SK-N-SH treated with all-trans-retinoic acid at 6 μM for 48 hours (cell line): ENCODE results near the gene PLS3.
A peak's percentile ranks its signal among the peaks of the same experiment; 100 is the strongest.
"Not testable (repeated sequence)": the region's sequence is repeated elsewhere in the genome, so short reads cannot be mapped to it uniquely, and the experiment has no call there.

ENCODE experiments used
- ATAC-seq: fragments of 200-7000 bp; cut with Tn5 transposase; 3 replicates; pipeline ENCODE4 v1.9.1; 2020; ENCODE audit warnings: mild to moderate bottlenecking, moderate library complexity
- ARNTL ChIP-seq: fragments of 450-650 bp; formaldehyde crosslinking; IDR thresholded peaks from 2 replicates; pipeline ENCODE4 v1.5.0; 2020; ENCODE audit warnings: low read depth, mild to moderate bottlenecking, moderate library complexity, borderline replicate concordance
- BACH2 ChIP-seq: fragments of 250-450 bp; sonication (Bioruptor Pico); IDR thresholded peaks from 2 replicates; pipeline ENCODE4 v1.9.0; 2021; ENCODE audit warnings: mild to moderate bottlenecking, borderline replicate concordance
- ESRRG ChIP-seq: fragments of 250-450 bp; sonication (Bioruptor Pico); IDR thresholded peaks from 2 replicates; pipeline ENCODE4 v1.6.1; 2021; ENCODE audit warnings: mild to moderate bottlenecking
- GLIS3 ChIP-seq: fragments of 250-450 bp; sonication (Bioruptor Pico); IDR thresholded peaks from 2 replicates; pipeline ENCODE4 v1.5.0; 2020; ENCODE audit warnings: mild to moderate bottlenecking, moderate library complexity
- ISL1 ChIP-seq: fragments of 250-450 bp; sonication (Bioruptor Pico); IDR thresholded peaks from 2 replicates; pipeline ENCODE4 v2.1.2; 2022; ENCODE audit warnings: mild to moderate bottlenecking, moderate library complexity
- OSR1 ChIP-seq: fragments of 250-450 bp; sonication (Bioruptor Pico); IDR thresholded peaks from 2 replicates; pipeline ENCODE4 v1.8.0; 2022; ENCODE audit warnings: moderate library complexity, mild to moderate bottlenecking, inconsistent platforms
- PPARA ChIP-seq: fragments of 250-450 bp; sonication (Bioruptor Pico); IDR thresholded peaks from 2 replicates; pipeline ENCODE4 v1.5.0; 2020; ENCODE audit warnings: mild to moderate bottlenecking, borderline replicate concordance
- RARB ChIP-seq: fragments of 250-450 bp; sonication (Bioruptor Pico); IDR thresholded peaks from 2 replicates; pipeline ENCODE4 v1.8.0; 2021; ENCODE audit warnings: mild to moderate bottlenecking, moderate library complexity
- TCF4 ChIP-seq: fragments of 250-450 bp; sonication (Bioruptor Pico); IDR thresholded peaks from 2 replicates; pipeline ENCODE4 v1.8.0; 2021; ENCODE audit warnings: mild to moderate bottlenecking, moderate library complexity, borderline replicate concordance
- TOX ChIP-seq: fragments of 250-450 bp; sonication (Bioruptor Pico); IDR thresholded peaks from 2 replicates; pipeline ENCODE4 v1.8.0; 2021; ENCODE audit warnings: mild to moderate bottlenecking, moderate library complexity, borderline replicate concordance
- ZC3H10 ChIP-seq: fragments of 250-450 bp; sonication (Bioruptor Pico); IDR thresholded peaks from 2 replicates; pipeline ENCODE4 v1.5.1; 2021; ENCODE audit warnings: mild to moderate bottlenecking, moderate library complexity
- ZFP30 ChIP-seq: fragments of 450-650 bp; formaldehyde crosslinking; IDR thresholded peaks from 2 replicates; pipeline ENCODE4 v1.5.0; 2022; ENCODE audit warnings: mild to moderate bottlenecking, moderate library complexity
- ZNF70 ChIP-seq: fragments of 450-650 bp; formaldehyde crosslinking; IDR thresholded peaks from 2 replicates; pipeline ENCODE4 v1.5.0; 2020; ENCODE audit warnings: mild to moderate bottlenecking, moderate library complexity
- TF ChIP-seq, protein P1 (sequence below): fragments of 250-450 bp; sonication (Bioruptor Pico); IDR thresholded peaks from 2 replicates; pipeline ENCODE4 v1.8.0; 2021; ENCODE audit warnings: low read depth, mild to moderate bottlenecking, moderate library complexity, borderline replicate concordance
- TF ChIP-seq, protein P2 (sequence below): fragments of 250-450 bp; sonication (Bioruptor Pico); IDR thresholded peaks from 2 replicates; pipeline ENCODE4 v1.5.0; 2020; ENCODE audit warnings: mild to moderate bottlenecking, moderate library complexity
- TF ChIP-seq, protein P3 (sequence below): fragments of 250-450 bp; sonication (Bioruptor Pico); IDR thresholded peaks from 2 replicates; pipeline ENCODE4 v1.5.1; 2020; ENCODE audit warnings: low read depth, mild to moderate bottlenecking, moderate library complexity
- TF ChIP-seq, protein P4 (sequence below): fragments of 250-450 bp; sonication (Bioruptor Pico); IDR thresholded peaks from 2 replicates; pipeline ENCODE4 v1.8.0; 2020; ENCODE audit warnings: mild to moderate bottlenecking, moderate library complexity, borderline replicate concordance

The PLS3 gene

DNA sequence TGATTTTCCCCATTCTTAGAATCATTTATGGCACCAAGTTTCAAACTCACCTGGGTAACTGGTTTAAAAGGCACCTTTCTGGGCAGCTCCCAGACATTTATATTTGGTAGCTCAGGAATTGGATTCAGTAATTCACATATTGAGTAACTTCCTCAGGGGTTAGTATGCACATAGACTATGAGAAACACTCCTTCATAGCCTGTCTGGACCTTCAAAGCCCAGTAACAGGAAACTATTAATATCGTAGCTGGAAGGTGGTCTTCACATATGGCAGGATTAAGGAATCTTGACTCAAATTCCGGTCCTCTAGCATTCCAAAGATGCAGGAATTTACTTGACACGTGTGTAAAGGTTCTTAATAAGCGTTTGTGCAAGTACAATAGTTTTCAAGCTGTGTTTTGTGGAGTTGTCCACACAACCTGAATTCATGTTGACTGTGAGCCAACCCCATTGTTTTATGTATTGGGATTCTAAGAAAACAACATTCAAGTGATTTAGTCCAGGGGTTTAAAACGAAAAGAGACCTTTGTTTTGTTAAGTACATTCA is 78.4 kb downstream of the PLS3 start:
- no peak for ATAC-seq
- TF ChIP-seq ZNF70 (CRISPR knock-in tag): no peak
- TF ChIP-seq, protein P1, sequence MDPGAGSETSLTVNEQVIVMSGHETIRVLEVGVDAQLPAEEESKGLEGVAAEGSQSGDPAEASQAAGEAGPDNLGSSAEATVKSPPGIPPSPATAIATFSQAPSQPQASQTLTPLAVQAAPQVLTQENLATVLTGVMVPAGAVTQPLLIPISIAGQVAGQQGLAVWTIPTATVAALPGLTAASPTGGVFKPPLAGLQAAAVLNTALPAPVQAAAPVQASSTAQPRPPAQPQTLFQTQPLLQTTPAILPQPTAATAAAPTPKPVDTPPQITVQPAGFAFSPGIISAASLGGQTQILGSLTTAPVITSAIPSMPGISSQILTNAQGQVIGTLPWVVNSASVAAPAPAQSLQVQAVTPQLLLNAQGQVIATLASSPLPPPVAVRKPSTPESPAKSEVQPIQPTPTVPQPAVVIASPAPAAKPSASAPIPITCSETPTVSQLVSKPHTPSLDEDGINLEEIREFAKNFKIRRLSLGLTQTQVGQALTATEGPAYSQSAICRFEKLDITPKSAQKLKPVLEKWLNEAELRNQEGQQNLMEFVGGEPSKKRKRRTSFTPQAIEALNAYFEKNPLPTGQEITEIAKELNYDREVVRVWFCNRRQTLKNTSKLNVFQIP (CRISPR knock-in tag): no peak
- TF ChIP-seq RARB (CRISPR knock-in tag): no peak
- TF ChIP-seq BACH2 (CRISPR knock-in tag): no peak
- no peak for TF ChIP-seq GLIS3 (CRISPR knock-in tag)
- no peak for TF ChIP-seq ESRRG (CRISPR knock-in tag)
- TF ChIP-seq ZFP30 (CRISPR knock-in tag): no peak
- no peak for TF ChIP-seq OSR1 (CRISPR knock-in tag)
- TF ChIP-seq ZC3H10 (CRISPR knock-in tag): no peak
- TF ChIP-seq ARNTL (CRISPR knock-in tag): no peak
- TF ChIP-seq, protein P2, sequence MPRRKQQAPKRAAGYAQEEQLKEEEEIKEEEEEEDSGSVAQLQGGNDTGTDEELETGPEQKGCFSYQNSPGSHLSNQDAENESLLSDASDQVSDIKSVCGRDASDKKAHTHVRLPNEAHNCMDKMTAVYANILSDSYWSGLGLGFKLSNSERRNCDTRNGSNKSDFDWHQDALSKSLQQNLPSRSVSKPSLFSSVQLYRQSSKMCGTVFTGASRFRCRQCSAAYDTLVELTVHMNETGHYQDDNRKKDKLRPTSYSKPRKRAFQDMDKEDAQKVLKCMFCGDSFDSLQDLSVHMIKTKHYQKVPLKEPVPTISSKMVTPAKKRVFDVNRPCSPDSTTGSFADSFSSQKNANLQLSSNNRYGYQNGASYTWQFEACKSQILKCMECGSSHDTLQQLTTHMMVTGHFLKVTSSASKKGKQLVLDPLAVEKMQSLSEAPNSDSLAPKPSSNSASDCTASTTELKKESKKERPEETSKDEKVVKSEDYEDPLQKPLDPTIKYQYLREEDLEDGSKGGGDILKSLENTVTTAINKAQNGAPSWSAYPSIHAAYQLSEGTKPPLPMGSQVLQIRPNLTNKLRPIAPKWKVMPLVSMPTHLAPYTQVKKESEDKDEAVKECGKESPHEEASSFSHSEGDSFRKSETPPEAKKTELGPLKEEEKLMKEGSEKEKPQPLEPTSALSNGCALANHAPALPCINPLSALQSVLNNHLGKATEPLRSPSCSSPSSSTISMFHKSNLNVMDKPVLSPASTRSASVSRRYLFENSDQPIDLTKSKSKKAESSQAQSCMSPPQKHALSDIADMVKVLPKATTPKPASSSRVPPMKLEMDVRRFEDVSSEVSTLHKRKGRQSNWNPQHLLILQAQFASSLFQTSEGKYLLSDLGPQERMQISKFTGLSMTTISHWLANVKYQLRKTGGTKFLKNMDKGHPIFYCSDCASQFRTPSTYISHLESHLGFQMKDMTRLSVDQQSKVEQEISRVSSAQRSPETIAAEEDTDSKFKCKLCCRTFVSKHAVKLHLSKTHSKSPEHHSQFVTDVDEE: no peak
- no peak for TF ChIP-seq TOX (CRISPR knock-in tag)
- TF ChIP-seq, protein P3, sequence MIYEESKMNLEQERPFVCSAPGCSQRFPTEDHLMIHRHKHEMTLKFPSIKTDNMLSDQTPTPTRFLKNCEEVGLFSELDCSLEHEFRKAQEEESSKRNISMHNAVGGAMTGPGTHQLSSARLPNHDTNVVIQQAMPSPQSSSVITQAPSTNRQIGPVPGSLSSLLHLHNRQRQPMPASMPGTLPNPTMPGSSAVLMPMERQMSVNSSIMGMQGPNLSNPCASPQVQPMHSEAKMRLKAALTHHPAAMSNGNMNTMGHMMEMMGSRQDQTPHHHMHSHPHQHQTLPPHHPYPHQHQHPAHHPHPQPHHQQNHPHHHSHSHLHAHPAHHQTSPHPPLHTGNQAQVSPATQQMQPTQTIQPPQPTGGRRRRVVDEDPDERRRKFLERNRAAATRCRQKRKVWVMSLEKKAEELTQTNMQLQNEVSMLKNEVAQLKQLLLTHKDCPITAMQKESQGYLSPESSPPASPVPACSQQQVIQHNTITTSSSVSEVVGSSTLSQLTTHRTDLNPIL (CRISPR knock-in tag): no peak
- no peak for TF ChIP-seq ISL1
- TF ChIP-seq, all 23 proteins: peak for 0

DNA sequence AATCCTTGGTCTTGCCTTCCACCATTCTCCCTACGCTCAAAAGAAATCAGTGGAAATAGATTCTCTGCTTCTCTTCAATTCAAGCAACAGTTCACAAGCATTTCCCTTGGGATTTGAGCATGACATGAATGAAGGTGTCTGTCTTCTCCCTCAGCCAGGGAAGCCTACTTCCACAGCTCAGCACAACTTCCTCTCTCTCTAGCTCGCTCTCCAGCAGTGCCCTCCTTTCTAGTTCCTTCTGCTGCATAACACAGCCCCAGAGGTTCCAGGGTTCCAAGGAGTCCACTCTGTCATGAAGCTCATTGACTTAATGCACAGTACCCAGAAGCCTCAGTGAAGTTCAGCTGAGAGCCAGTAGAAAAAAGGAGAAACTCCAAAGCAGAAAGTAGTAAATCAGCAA is 81.3 kb downstream of the PLS3 start:
- TF ChIP-seq RARB (CRISPR knock-in tag): no peak
- TF ChIP-seq TCF4 (CRISPR knock-in tag): no peak
- TF ChIP-seq PPARA (CRISPR knock-in tag): no peak
- ATAC-seq: peak; percentile 27; the same call in 1 of the 3 replicates

DNA sequence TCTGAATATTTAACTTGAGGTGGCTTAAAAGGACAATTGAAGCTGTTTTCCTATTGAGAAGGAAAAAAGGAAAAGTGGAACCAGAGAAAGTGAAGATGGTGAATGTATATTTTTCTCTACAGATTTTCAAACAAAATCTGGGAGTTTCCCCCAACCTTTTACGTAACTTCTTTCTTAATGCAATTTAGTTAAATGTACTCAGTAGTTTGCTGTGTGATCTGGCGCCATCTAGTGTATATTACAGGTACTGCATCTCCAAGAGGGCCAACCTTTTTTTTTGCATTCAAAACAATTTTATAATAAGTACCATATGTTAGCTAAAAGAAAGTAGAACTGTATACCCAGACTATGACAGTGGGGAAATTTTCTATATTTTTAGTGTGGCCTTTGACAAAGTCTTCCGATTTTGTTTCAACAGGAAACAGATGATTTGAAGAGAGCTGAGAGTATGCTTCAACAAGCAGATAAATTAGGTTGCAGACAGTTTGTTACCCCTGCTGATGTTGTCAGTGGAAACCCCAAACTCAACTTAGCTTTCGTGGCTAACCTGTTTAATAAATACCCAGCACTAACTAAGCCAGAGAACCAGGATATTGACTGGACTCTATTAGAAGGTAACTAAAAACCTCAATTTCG is 82.0 kb downstream of the PLS3 start:
- peak; percentile 73 for ATAC-seq
- no peak for TF ChIP-seq BACH2 (CRISPR knock-in tag)

DNA sequence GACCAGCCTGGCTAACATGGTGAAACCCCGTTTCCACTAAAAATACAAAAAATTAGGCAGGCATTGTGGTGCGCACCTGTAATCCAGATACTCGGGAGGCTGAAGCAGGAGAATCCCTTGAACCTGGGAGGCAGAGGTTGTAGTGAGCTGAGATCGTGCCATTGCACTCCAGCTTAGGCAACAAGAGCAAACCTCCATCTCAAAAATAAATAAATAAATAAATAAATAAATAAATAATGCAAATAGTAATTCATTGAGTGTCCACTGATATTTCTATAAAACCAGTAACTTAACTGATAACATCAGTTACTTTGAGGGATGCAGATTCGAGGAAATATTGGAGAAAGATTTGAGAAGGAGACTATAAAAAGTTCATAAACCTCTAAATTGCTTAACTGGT is 83.4 kb downstream of the PLS3 start:
- not testable (repeated sequence) for ATAC-seq

DNA sequence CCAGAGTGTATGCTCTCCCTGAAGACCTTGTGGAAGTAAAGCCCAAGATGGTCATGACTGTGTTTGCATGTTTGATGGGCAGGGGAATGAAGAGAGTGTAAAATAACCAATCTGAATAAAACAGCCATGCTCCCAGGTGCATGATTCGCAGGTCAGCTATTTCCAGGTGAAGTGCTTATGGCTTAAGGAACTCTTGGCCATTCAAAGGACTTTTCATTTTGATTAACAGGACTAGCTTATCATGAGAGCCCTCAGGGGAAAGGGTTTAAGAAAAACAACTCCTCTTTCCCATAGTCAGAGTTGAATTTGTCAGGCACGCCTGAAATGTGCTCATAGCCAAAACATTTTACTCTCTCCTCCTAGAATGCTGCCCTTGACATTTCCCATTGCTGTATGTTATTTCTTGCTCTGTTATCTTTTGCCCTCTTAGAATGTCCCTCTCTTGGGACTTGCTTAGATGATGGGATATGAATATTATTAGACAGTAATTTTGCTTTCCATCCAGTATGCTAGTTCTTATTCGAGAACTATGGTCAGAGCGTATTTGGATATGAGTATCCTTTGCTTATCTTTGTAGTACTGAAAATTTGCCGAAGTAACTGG is 88.6 kb downstream of the PLS3 start:
- TF ChIP-seq ARNTL (CRISPR knock-in tag) (no peak), ZNF70 (CRISPR knock-in tag) (no peak), ZFP30 (CRISPR knock-in tag) (no peak), ZC3H10 (CRISPR knock-in tag) (no peak)
- TF ChIP-seq, protein P1 (CRISPR knock-in tag): no peak
- TF ChIP-seq, protein P4, sequence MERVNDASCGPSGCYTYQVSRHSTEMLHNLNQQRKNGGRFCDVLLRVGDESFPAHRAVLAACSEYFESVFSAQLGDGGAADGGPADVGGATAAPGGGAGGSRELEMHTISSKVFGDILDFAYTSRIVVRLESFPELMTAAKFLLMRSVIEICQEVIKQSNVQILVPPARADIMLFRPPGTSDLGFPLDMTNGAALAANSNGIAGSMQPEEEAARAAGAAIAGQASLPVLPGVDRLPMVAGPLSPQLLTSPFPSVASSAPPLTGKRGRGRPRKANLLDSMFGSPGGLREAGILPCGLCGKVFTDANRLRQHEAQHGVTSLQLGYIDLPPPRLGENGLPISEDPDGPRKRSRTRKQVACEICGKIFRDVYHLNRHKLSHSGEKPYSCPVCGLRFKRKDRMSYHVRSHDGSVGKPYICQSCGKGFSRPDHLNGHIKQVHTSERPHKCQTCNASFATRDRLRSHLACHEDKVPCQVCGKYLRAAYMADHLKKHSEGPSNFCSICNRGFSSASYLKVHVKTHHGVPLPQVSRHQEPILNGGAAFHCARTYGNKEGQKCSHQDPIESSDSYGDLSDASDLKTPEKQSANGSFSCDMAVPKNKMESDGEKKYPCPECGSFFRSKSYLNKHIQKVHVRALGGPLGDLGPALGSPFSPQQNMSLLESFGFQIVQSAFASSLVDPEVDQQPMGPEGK: no peak
- ATAC-seq: no peak
